ENCODE measurements around the gene MAP6.
"Not testable (repeated sequence)": the region's sequence is repeated elsewhere in the genome, so short reads cannot be mapped to it uniquely, and the experiment has no call there.

MAP6 gene

GRCh38 chr11:75691804-75692203 is 23.0 kb upstream of the MAP6 start:
- Histone ChIP-seq H3K27me3 (replicated peaks) (no peaks in the 10 kb centered on the region), H3K27ac (no peak overlapping the region), H3K36me3 (replicated peaks) (no peaks in the 10 kb centered on the region), H3K4me3 (ENCODE audit: low read depth, low read length) (no peak overlapping the region)
- no peak for TF ChIP-seq CTCF (IDR thresholded peaks at IDR 0.05; ENCODE audit: low read depth, low read length, missing control alignments)
- DNase-seq: no peak
- in situ Hi-C loops (cut with HindIII; ENCODE audit: low pct_ligation_motif_present, low sequenced_read_pairs): no loop called here

- no peaks in the 10 kb centered on the region for H3K27me3 ChIP-seq (replicated peaks)
- DNase-seq: no peak
- in situ Hi-C loops (cut with HindIII; ENCODE audit: low pct_ligation_motif_present, low sequenced_read_pairs): no loop called here
- no peak overlapping the region for H3K27ac ChIP-seq
- TF ChIP-seq CTCF (IDR thresholded peaks at IDR 0.05; ENCODE audit: low read depth, low read length, missing control alignments): no peak
- no peaks in the 10 kb centered on the region for H3K36me3 ChIP-seq (replicated peaks)
- H3K4me3 ChIP-seq (ENCODE audit: low read depth, low read length): no peak overlapping the region
These were observed 21.2 kb upstream of the MAP6 start for GRCh38 chr11:75689863-75690609.

GRCh38 chr11:75683856-75684255 is 15.0 kb upstream of the MAP6 start:
- H3K4me3 ChIP-seq (ENCODE audit: low read depth, low read length); in situ Hi-C loops (cut with HindIII; ENCODE audit: low pct_ligation_motif_present, low sequenced_read_pairs); H3K36me3 ChIP-seq (replicated peaks); H3K27ac ChIP-seq; DNase-seq; H3K27me3 ChIP-seq (replicated peaks): not testable (repeated sequence)

- TF ChIP-seq CTCF (IDR thresholded peaks at IDR 0.05; ENCODE audit: low read depth, low read length, missing control alignments): no peak
- in situ Hi-C loops (cut with HindIII; ENCODE audit: low pct_ligation_motif_present, low sequenced_read_pairs): no loop called here
- Histone ChIP-seq H3K36me3 (replicated peaks) (no peaks in the 10 kb centered on the region), H3K27me3 (replicated peaks) (peaks cover 5% of the 10 kb centered on the region), H3K27ac (no peak overlapping the region), H3K4me3 (ENCODE audit: low read depth, low read length) (no peak overlapping the region)
- DNase-seq: no peak
These were observed 10.7 kb upstream of the MAP6 start for GRCh38 chr11:75679566-75679965.

GRCh38 chr11:75678620-75679259 is 9.9 kb upstream of the MAP6 start:
- Histone ChIP-seq H3K27me3 (replicated peaks) (peaks cover 5% of the 10 kb centered on the region), H3K36me3 (replicated peaks) (no peaks in the 10 kb centered on the region), H3K27ac (no peak overlapping the region), H3K4me3 (ENCODE audit: low read depth, low read length) (no peak overlapping the region)
- DNase-seq: no peak
- in situ Hi-C loops (cut with HindIII; ENCODE audit: low pct_ligation_motif_present, low sequenced_read_pairs): no loop called here
- no peak for TF ChIP-seq CTCF (IDR thresholded peaks at IDR 0.05; ENCODE audit: low read depth, low read length, missing control alignments)

- no peaks in the 10 kb centered on the region for H3K36me3 ChIP-seq (replicated peaks)
- H3K4me3 ChIP-seq (ENCODE audit: low read depth, low read length): no peak overlapping the region
- H3K27me3 ChIP-seq (replicated peaks): peaks cover 5% of the 10 kb centered on the region
- in situ Hi-C loops (cut with HindIII; ENCODE audit: low pct_ligation_motif_present, low sequenced_read_pairs): no loop called here
- DNase-seq: no peak
- H3K27ac ChIP-seq: no peak overlapping the region
- no peak for TF ChIP-seq CTCF (IDR thresholded peaks at IDR 0.05; ENCODE audit: low read depth, low read length, missing control alignments)
These were observed 9.1 kb upstream of the MAP6 start for GRCh38 chr11:75677909-75678308.
